HepG2 (cell line): ENCODE results near the gene TSC22D2. TPM values are rescaled to one million over a fixed set of nuclear protein-coding genes. Genes with fewer than 3 reads are reported as not detected.

ENCODE experiments used
- ATAC-seq: fragments of 200-7000 bp; cut with Tn5 transposase; 3 replicates; pipeline ENCODE4 v1.9.1; 2020; ENCODE audit warnings: mild to moderate bottlenecking, moderate library complexity
- BruUV-seq: library from RNA; stranded (reverse); fragments of 400-500 nt; replicated peaks from 2 replicates; lab custom pipeline; 2021; lab: Mats Ljungman, UMichigan
- CTCF ChIA-PET: fragments of 300-600 bp; formaldehyde crosslinking; extraction: SDS; loops from one replicate; lab custom pipeline; 2021; ENCODE audit warnings: low total read pairs, inconsistent platforms, low intra/inter-chr PET ratio; lab: Yijun Ruan, JAX
- POLR2A ChIA-PET: fragments of 350-600 bp; sonication (Branson Sonifier 250); formaldehyde crosslinking; loops from one replicate; lab custom pipeline; 2020; ENCODE audit warnings: antibody characterized with exemption, inconsistent platforms; lab: Yijun Ruan, JAX
- DNase-seq: peaks from one replicate; pipeline ENCODE4 v3.0.0-alpha.2; 2015; ENCODE audit warnings: low spot score
- FAIRE-seq: peaks from 3 replicates; lab custom pipeline; 2011; peaks lifted over from hg19 to GRCh38; lab: Jason Lieb, UNC
- H2AFZ ChIP-seq: one replicate; pipeline ENCODE4 v1.6.1; 2011; ENCODE audit warnings: low read length, inconsistent platforms
- H3K27ac ChIP-seq: fragments of 300-600 bp; 3 replicates; pipeline ENCODE4 v1.8.0; 2011; ENCODE audit warnings: mixed run types, mild to moderate bottlenecking, mixed read lengths, low read length, inconsistent platforms; ENCODE audit not compliant: insufficient read depth; ENCODE audit errors: extremely low read length
- H3K27me3 ChIP-seq, 2 experiments: fragments of 200-600 bp in 1 of 2; 2 replicates in 1 of 2; 3 replicates in 1 of 2; pipeline versions ENCODE4 v1.6.0 to v1.8.0; 2011; ENCODE audit warnings: low read length in 2 of 2, mild to moderate bottlenecking in 2 of 2, moderate library complexity in 2 of 2, inconsistent platforms in 1 of 2; ENCODE audit not compliant: insufficient read depth in 2 of 2, control insufficient read depth in 1 of 2
- H3K36me3 ChIP-seq, 2 experiments: fragments of 200-600 bp in 1 of 2; replicated peaks in 1 of 2; 2 replicates in 1 of 2; 3 replicates in 1 of 2; pipeline versions ENCODE4 v1.5.1 to v1.8.0; 2011; ENCODE audit warnings: low read length in 2 of 2, inconsistent platforms in 1 of 2; ENCODE audit not compliant: insufficient read depth in 2 of 2, control insufficient read depth in 1 of 2
- H3K4me1 ChIP-seq: 2 replicates; pipeline ENCODE4 v1.5.1; 2012; ENCODE audit warnings: low read length, inconsistent platforms; ENCODE audit not compliant: insufficient read depth
- H3K4me2 ChIP-seq: 2 replicates; pipeline ENCODE4 v1.6.0; 2011; ENCODE audit warnings: low read depth, low read length, inconsistent platforms
- H3K4me3 ChIP-seq, 3 experiments: fragments of 200-600 bp in 1 of 3; sonication (generic), shearing (Covaris generic) in 1 of 3; replicated peaks in 1 of 3; 2 replicates each; pipeline ENCODE4 v1.5.1; 2011 to 2016; ENCODE audit warnings: low read length in 3 of 3, inconsistent platforms in 2 of 3, low read depth in 2 of 3, mild to moderate bottlenecking in 2 of 3, control low read depth in 1 of 3, mixed read lengths in 1 of 3; ENCODE audit not compliant: insufficient read depth in 1 of 3
- H3K79me2 ChIP-seq: one replicate; pipeline ENCODE4 v1.6.1; 2011; ENCODE audit warnings: low read length, inconsistent platforms; ENCODE audit not compliant: insufficient read depth
- H3K9ac ChIP-seq: 2 replicates; pipeline ENCODE4 v1.6.0; 2011; ENCODE audit warnings: mild to moderate bottlenecking, low read depth, low read length, inconsistent platforms; ENCODE audit not compliant: insufficient read depth
- H3K9me3 ChIP-seq: 2 replicates; pipeline ENCODE4 v1.5.1; 2012; ENCODE audit warnings: mild to moderate bottlenecking, low read length
- H4K20me1 ChIP-seq: 2 replicates; pipeline ENCODE4 v1.6.0; 2011; ENCODE audit warnings: inconsistent platforms, mild to moderate bottlenecking, low read length, moderate library complexity; ENCODE audit not compliant: insufficient read depth
- CBX2 ChIP-seq, 2 experiments: fragments of 200-600 bp in 1 of 2; sonication (generic); formaldehyde crosslinking in 1 of 2; IDR thresholded peaks; 2 replicates each; pipeline versions ENCODE4 v1.7.0 to v1.8.1; 2018 to 2022; ENCODE audit warnings: low read depth in 2 of 2, low read length in 1 of 2, mild to moderate bottlenecking in 1 of 2, missing genetic modification reagents in 1 of 2
- DPF2 ChIP-seq: sonication (generic); formaldehyde crosslinking; IDR thresholded peaks from 2 replicates; pipeline ENCODE4 v1.4.0; 2020; ENCODE audit warnings: mild to moderate bottlenecking, low read depth, missing genetic modification reagents, borderline replicate concordance
- KLF13 ChIP-seq: sonication (generic); formaldehyde crosslinking; IDR thresholded peaks from 2 replicates; pipeline ENCODE4 v1.4.0; 2020; ENCODE audit warnings: mild to moderate bottlenecking, missing genetic modification reagents
- MTF1 ChIP-seq: sonication (generic); formaldehyde crosslinking; IDR thresholded peaks from 2 replicates; pipeline ENCODE4 v1.5.0; 2020; ENCODE audit warnings: missing genetic modification reagents
- NFIC ChIP-seq: IDR thresholded peaks from 2 replicates; pipeline ENCODE4 v1.6.1; 2012; ENCODE audit warnings: mild to moderate bottlenecking, low read length, inconsistent platforms
- NFKBIZ ChIP-seq: IDR thresholded peaks from 2 replicates; pipeline ENCODE4 v1.6.1; 2018; ENCODE audit warnings: missing genetic modification reagents, missing compliant biosample characterization
- ONECUT2 ChIP-seq: sonication (generic); formaldehyde crosslinking; IDR thresholded peaks from 2 replicates; pipeline ENCODE4 v1.4.0; 2020; ENCODE audit warnings: missing genetic modification reagents
- YEATS4 ChIP-seq: sonication (generic); formaldehyde crosslinking; IDR thresholded peaks from 2 replicates; pipeline ENCODE4 v1.4.0; 2020; ENCODE audit warnings: missing genetic modification reagents, borderline replicate concordance
- ZFP36L2 ChIP-seq: sonication (generic); formaldehyde crosslinking; IDR thresholded peaks from 2 replicates; pipeline ENCODE4 v1.4.0; 2020; ENCODE audit warnings: missing genetic modification reagents
- ZKSCAN1 ChIP-seq: fragments of 150-350 bp; IDR thresholded peaks from 2 replicates; pipeline ENCODE4 v1.6.1; 2014; ENCODE audit warnings: low read length
- ZNF337 ChIP-seq: sonication (generic); formaldehyde crosslinking; IDR thresholded peaks from 2 replicates; pipeline ENCODE4 v1.5.1; 2020; ENCODE audit warnings: missing genetic modification reagents, low read depth, mild to moderate bottlenecking, borderline replicate concordance
- ZNF354B ChIP-seq: sonication (generic); formaldehyde crosslinking; IDR thresholded peaks from 2 replicates; pipeline ENCODE4 v1.8.0; 2022; ENCODE audit warnings: mild to moderate bottlenecking, missing genetic modification reagents
- ZNF44 ChIP-seq: sonication (generic); formaldehyde crosslinking; IDR thresholded peaks from 2 replicates; pipeline ENCODE4 v1.5.1; 2020; ENCODE audit warnings: mild to moderate bottlenecking, missing genetic modification reagents
- WGBS: methylation state at CpG from one replicate; pipeline ENCODE4 v1.1.6; 2017; ENCODE audit warnings: low lambda C conversion rate; 5-methylcytosine and 5-hydroxymethylcytosine counted together
- in situ Hi-C: cut with HindIII; loops from 2 replicates; pipeline ENCODE4 v1.10.0; 2017; ENCODE audit warnings: low pct_unique_long_range_greater_than_20kb; ENCODE audit not compliant: extremely low pct_ligation_motif_present
- intact Hi-C: fragments of 100-400 bp; cut with micrococcal nuclease; formaldehyde crosslinking; loops from one replicate; pipeline ENCODE4 v1.10.0; 2022; ENCODE audit not compliant: unreplicated experiment
- polyA plus RNA-seq, 8 experiments: library from polyadenylated mRNA; depleted of rRNA in 3 of 8; stranded (reverse) in 7 of 8; unstranded in 1 of 8; fragments of >200 nt; fragmentation: Illumina TruSeq in 4 of 8; extraction: Trizol in 4 of 8; gene quantifications; 2 replicates each; pipeline versions ENCODE4 v1.2.1 to v1.2.3, GENCODE V29; 2011 to 2016; ENCODE audit warnings: low read depth in 4 of 8, missing spikeins in 1 of 8, mixed read lengths in 1 of 8; ENCODE audit not compliant: insufficient read depth in 1 of 8
- total RNA-seq, 5 experiments: library from RNA; depleted of rRNA; stranded (reverse); fragments of >200 nt; fragmentation: Illumina TruSeq; extraction: Trizol; gene quantifications; 2 replicates each; pipeline ENCODE4 v1.2.3, GENCODE V29; 2016; ENCODE audit warnings: low read depth in 1 of 5
- TF ChIP-seq, protein P1 (sequence below): IDR thresholded peaks from 2 replicates; pipeline ENCODE4 v1.6.1; 2016; ENCODE audit warnings: missing genetic modification reagents, missing compliant biosample characterization
- TF ChIP-seq, protein P2 (sequence below): sonication (generic); formaldehyde crosslinking; IDR thresholded peaks from 2 replicates; pipeline ENCODE4 v1.8.0; 2022; ENCODE audit warnings: mild to moderate bottlenecking, missing genetic modification reagents, borderline replicate concordance
- TF ChIP-seq, protein P3 (sequence below): sonication (generic); formaldehyde crosslinking; IDR thresholded peaks from 2 replicates; pipeline ENCODE4 v1.4.0; 2020; ENCODE audit warnings: missing genetic modification reagents
- TF ChIP-seq, protein P4 (sequence below): sonication (generic); formaldehyde crosslinking; IDR thresholded peaks from 2 replicates; pipeline ENCODE4 v1.5.0; 2020; ENCODE audit warnings: mild to moderate bottlenecking, low read depth, missing genetic modification reagents, borderline replicate concordance

Gene TSC22D2
- total and polyA plus RNA-seq, 2 of the 13 experiments (the other 11 are each of a cell fraction or from before 2014, with no cell fraction given) = 4.6 to 8.2 TPM

DNA sequence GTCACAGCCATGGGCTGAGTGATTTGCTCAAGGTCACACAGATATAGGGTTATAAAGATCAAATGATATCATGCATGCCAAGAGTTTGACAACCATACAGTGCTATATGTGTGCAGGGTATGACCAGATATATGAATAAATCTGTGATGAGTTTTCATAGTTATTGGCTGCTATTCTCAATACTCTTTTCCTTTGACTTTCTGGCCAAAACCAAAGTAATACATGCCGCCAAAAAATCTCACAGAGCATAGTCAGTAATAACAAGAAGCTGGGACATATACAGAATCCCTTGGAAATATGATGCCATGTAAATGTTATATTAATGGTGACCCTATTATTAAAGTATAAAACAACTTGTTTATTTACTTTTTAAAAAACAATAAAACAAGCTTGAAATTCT, 11.6 kb upstream of the TSC22D2 start:
- 97% methylated on average over 1 of the region's 1 CpG for WGBS
- ChIA-PET POLR2A (no interaction called here), CTCF (no interaction called here)
- no peak for TF ChIP-seq ZNF337
- no peak for TF ChIP-seq MTF1 (CRISPR knock-in tag)
- TF ChIP-seq ZNF354B (CRISPR knock-in tag) = no peak
- no peak for TF ChIP-seq ZKSCAN1
- TF ChIP-seq, protein P1, sequence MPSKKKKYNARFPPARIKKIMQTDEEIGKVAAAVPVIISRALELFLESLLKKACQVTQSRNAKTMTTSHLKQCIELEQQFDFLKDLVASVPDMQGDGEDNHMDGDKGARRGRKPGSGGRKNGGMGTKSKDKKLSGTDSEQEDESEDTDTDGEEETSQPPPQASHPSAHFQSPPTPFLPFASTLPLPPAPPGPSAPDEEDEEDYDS = no peak
- TF ChIP-seq, protein P2, sequence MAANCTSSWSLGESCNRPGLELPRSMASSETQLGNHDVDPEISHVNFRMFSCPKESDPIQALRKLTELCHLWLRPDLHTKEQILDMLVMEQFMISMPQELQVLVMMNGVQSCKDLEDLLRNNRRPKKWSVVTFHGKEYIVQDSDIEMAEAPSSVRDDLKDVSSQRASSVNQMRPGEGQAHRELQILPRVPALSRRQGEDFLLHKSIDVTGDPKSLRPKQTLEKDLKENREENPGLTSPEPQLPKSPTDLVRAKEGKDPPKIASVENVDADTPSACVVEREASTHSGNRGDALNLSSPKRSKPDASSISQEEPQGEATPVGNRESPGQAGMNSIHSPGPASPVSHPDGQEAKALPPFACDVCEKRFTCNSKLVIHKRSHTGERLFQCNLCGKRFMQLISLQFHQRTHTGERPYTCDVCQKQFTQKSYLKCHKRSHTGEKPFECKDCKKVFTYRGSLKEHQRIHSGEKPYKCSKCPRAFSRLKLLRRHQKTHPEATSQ (CRISPR knock-in tag) = no peak
- no peak for TF ChIP-seq NFKBIZ (CRISPR knock-in tag)
- no peak for TF ChIP-seq ONECUT2 (CRISPR knock-in tag)
- no peak for TF ChIP-seq YEATS4 (CRISPR knock-in tag)
- TF ChIP-seq, protein P3, sequence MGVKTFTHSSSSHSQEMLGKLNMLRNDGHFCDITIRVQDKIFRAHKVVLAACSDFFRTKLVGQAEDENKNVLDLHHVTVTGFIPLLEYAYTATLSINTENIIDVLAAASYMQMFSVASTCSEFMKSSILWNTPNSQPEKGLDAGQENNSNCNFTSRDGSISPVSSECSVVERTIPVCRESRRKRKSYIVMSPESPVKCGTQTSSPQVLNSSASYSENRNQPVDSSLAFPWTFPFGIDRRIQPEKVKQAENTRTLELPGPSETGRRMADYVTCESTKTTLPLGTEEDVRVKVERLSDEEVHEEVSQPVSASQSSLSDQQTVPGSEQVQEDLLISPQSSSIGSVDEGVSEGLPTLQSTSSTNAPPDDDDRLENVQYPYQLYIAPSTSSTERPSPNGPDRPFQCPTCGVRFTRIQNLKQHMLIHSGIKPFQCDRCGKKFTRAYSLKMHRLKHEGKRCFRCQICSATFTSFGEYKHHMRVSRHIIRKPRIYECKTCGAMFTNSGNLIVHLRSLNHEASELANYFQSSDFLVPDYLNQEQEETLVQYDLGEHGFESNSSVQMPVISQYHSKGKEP (CRISPR knock-in tag) = no peak
- TF ChIP-seq CBX2 (IDR thresholded peaks at IDR 0.05; ENCODE audit: low read depth, low read length) = no peak
- no peak for TF ChIP-seq CBX2 (CRISPR knock-in tag; IDR thresholded peaks at IDR 0.05; ENCODE audit: low read depth)
- TF ChIP-seq, protein P4, sequence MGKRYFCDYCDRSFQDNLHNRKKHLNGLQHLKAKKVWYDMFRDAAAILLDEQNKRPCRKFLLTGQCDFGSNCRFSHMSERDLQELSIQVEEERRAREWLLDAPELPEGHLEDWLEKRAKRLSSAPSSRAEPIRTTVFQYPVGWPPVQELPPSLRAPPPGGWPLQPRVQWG (CRISPR knock-in tag) = no peak
- TF ChIP-seq ZNF44 (CRISPR knock-in tag) = no peak
- no peak for TF ChIP-seq KLF13
- TF ChIP-seq ZFP36L2 (CRISPR knock-in tag) = no peak
- TF ChIP-seq DPF2 (CRISPR knock-in tag) = no peak
- no peak for TF ChIP-seq NFIC
- no peaks in the 10 kb centered on the region for H3K9me3 ChIP-seq
- no peak overlapping the region for H3K4me2 ChIP-seq
- H3K27me3 ChIP-seq = peaks cover 0 to 8% of the 10 kb centered on the region in 2 experiments; a peak in 1 of 5 replicates
- no peak overlapping the region for H3K9ac ChIP-seq
- H3K27ac ChIP-seq = no peak overlapping the region
- no peak overlapping the region for H2AFZ ChIP-seq
- H3K4me3 ChIP-seq = no peak overlapping the region
- no peaks in the 10 kb centered on the region for H3K79me2 ChIP-seq
- H3K4me1 ChIP-seq = no peaks in the 10 kb centered on the region
- no peak for FAIRE-seq
- ATAC-seq = no peak
- H4K20me1 ChIP-seq = no peaks in the 10 kb centered on the region
- DNase-seq = no peak
- in situ Hi-C loops = no loop called here
- no TSS peak for BruUV-seq
- intact Hi-C loops = no loop called here
- H3K36me3 ChIP-seq = no peaks in the 10 kb centered on the region
